GM18508 (cell line): Measurements from ENCODE around the gene SPRN.
A peak's percentile ranks its signal among the peaks of the same experiment; 100 is the strongest.

ENCODE experiments used
- ATAC-seq: cut with Tn5 transposase; IDR thresholded peaks from one replicate; pipeline ENCODE4 v1.9.1; 2021; ENCODE audit warnings: moderate number of reproducible peaks; ENCODE audit not compliant: insufficient read depth, unreplicated experiment

SPRN gene

DNA sequence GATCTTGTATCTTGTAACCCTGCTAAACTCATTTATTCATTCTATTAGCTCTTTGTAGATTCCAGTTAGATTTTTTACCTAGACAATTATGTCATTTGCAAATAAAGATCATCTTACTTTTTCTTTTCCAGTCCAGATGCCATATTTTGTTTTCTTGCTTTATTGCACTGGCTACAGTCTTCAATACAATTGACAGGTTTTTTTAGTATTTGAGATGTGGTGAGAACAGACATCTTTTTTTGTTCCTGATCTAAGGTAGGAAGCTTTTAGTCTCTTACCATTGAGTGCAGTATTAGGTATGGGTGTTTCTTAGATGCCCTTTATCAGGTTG is 12.1 kb downstream of the SPRN start:
- no peak for ATAC-seq

- ATAC-seq, result no peak
Measured at GRCh38 chr10:133411523-133412380, 12.7 kb downstream of the SPRN start.

DNA sequence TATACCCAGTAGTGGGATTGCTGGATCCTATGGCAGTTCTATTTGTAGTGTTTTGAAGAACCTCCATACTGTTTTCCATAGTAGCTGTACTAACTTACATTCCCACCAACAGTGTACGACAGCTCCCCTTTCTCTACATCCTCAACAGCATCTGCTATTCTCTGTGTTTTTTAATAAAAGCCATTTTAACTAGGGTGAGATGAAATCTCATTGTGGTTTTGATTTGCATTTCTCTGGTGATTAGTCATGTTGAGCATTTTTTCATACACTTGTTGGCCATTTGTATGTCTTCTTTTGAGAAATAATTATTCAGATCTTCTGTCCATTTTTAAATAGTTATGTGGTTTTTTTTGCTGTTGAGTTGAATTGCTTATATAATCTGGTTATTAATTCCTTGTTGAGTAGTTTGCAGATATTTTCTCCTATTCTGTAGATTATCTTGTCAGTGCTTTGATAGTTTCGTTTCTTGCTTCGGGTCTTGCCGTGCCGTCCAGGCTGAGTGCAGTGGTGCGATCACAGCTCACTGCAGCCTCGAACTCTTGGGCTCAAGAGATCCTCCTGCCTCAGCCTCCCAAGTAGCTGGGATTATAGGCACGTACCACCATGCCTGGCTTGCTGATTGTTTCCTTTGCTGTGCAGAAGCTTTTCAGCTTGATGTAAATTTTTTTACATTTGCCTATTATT is 18.4 kb downstream of the SPRN start:
- no peak for ATAC-seq

DNA sequence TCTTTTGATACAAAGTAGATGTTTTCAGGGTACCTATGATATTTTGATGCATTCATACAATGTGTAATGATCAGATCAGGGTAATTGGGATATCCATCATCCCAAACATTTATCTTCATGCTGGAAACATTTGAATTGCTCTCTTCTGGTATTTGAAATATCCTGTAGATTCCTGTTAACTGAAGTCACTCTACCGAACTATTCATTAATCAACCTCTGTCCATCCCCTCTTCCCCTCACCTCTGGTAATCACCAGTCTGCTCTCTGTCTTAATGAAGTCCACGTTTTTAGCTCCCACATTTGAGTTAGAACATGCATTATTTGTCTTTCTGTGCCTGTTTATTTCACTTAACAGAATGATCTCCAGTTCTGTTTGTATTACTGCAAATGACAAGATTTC is 19.2 kb downstream of the SPRN start:
- ATAC-seq, result no peak

- ATAC-seq, result no peak
Measured at GRCh38 chr10:133403784-133404183, 20.6 kb downstream of the SPRN start.

GRCh38 chr10:133403359-133403758 is 21.1 kb downstream of the SPRN start:
- ATAC-seq, result no peak

GRCh38 chr10:133401981-133402725 is 22.3 kb downstream of the SPRN start:
- no peak for ATAC-seq

- ATAC-seq, result peak; percentile 14
Measured at GRCh38 chr10:133401500-133401899, 22.9 kb downstream of the SPRN start.

DNA sequence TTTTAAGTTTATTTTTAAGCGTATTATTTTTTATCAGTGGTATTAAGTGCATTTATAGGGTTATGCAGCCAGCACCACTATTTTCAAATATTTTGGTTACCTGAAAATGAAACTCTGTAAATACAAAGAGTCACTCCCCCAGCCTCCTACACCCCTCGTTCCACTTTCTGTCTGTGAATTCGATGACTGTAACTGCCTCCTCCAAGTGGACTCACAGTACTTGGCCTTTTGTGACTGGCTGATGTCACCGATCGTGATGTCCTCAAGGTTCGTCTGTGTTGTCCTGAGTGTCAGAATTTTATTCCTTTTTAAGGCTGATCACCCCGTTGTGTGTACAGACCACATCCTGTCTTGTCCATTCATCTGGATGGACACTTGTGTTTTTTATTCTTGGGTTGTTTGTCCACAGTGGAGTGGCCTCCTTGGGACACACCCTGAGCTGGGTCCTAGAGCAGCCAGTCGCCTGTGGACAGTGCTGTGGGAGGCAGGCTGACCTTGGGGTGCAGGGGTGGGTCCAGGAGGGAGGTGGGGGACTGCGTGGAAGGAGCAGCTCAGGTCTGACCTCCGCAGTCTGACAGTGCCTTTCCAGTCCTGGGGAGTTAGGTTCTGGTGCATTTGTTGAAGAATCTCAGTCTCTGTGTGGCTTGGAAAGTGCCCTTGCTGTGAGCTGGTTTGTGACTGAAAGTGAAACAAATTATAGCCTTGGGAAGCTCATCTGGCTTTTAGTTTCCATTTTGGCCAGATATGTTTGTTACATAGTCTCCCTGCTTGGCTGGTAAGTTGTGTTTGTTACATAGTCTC is 23.6 kb downstream of the SPRN start:
- peak; percentile 67 for ATAC-seq

DNA sequence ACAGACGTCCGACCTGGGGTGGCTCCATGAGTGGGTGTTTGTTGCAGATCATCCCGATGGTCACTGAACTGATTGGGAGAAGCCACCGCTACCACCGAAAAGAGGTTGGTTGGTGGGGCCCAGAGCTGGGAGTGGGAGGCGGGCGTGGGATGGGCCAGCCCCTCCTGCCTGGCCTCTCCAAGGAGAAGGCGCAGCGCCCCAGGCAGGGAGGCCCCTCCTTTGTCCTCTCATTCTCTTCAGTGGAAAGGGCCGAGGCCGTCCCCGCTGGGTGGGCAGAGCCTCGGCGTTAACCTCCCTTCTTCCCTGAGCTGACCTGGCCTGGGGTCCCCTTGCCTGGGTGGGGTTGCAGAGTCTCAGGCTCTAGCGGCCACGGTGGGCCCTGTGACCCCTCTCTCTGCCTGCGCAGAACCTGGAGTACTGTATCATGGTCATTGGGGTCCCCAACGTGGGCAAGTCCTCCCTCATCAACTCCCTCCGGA is 25.3 kb downstream of the SPRN start:
- no peak for ATAC-seq

GRCh38 chr10:133397938-133398337 is 26.5 kb downstream of the SPRN start:
- ATAC-seq, result no peak

DNA sequence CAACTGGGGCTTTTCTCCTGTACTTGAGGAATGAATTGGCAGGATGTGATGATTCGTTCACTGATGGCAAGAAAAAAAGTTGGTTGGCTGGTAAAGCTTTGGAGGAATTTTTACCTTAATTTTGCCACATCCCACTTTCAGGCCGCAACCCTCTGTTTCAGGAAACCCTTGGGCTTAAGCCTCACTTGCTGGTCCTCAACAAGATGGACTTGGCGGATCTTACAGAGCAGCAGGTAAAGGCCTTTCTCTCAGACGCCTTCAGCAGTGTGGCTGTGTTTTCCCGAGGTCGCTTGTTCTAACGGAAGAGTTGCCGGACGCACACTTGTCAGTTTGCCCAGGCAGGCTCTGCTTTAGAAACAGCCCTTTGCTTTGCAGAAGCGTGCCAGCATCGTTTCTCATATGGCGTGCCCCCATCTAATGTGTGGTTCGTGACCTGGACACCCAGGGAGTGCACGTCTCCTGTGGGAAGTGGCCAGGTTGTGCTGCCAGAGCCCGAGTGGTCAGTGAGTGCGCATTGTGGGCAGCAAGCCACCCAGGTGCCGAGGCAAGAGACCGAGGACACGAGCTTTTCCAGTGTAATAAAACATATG is 28.3 kb downstream of the SPRN start:
- ATAC-seq, result no peak

DNA sequence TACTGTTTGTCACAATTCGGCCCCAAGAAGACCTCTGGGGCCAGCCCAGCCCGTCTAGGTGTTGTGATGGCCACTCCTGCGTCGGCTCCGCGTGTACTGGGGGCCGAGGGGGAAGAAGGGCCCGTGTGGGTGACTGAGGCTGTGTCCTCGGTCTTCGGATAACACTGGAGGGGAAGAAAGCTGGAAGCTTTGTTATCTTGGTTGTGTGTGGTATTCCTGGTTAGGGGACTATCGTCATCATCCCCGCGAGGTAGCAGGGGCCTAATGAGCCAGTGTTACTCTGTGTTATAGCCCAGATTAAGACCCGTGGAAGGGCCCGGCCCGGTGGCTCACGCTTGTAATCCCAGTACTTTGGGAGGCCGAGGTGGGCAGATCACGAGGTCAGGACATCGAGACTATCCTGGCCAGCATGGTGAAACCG is 29.6 kb downstream of the SPRN start:
- ATAC-seq, result no peak

DNA sequence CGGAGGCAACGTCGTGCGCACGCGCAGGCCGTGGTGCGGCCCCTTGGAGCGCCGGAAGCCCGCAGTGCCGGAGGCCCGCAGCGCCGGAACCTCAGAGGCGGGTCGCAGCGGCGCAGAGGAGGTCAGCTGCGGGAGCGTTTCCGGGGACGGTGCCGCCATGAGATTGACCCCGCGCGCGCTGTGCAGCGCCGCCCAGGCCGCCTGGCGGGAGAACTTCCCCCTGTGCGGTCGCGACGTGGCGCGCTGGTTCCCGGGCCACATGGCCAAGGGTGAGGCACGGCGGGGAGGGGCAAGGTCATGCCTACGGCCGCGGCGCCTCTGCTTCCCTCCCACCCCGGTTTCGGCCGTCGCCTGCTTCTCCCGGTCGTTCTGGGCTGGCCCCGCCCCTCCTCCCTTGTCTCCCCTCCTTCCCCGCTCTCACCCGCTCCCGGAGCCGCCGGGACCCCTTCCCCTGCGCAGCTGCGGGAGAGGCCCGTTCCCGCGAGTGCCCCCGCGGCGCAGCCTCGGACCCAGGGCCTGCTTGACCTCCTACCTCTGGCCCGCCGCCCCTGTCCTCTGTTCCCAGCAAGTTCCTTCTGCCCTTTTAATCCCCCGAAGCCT is 30.3 kb downstream of the SPRN start, which contains the start of gene MTG1:
Gene MTG1, plus strand, starts transcription at position 94 of the 600 bp plus-strand sequence. Its CDS starts 64 bp downstream, at position 158.
- ATAC-seq, result peak; percentile 38

DNA sequence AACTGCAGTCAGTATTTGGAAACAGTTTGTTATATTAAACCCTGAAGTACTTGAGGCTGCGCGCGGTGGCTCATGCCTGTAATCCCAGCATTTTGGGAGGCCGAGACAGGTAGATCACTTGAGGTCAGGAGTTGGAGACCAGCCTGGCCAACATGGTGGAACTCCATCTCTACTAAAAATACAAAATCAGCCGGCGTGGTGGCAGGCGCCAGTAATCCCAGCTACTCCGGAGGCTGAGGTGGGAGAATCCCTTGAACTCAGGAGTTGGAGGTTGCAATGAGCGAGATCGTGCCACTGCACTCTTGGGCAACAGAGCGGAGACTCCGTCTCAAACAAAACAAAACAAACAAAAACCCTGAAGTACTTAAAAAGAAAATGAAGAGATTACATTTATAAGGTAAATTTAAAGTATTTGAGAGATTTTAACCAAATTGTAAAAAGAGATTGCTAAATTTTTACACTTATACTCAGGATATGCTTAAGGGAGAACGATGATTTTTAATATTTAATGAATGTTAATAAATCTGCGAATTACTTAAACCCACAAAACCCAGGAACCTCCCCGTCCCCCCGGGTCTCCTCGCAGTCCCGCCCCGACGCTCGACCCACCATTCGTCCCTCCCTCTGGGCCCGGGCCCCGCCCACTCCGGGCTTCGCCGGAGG is 30.9 kb downstream of the SPRN start:
- ATAC-seq, result no peak

- no peak for ATAC-seq
Measured at GRCh38 chr10:133391761-133392518, 32.5 kb downstream of the SPRN start.

DNA sequence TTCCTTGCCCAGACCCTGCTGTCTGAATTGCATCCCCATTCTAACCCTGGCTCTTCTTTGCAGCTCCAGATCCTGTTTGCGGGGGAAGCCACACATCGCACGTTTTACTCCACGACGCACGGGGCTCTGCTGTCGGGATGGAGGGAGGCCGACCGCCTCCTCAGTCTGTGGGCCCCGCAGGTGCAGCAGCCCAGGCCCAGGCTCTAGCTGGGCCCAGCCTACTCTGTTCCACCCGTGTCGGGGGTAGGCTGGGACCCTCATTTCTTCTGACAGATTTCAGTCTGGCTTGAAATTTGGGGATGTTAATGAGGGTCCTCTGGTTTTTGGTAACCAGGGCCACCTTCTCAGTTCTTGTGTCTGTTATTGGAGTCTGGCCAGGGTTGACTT is 33.2 kb downstream of the SPRN start:
- ATAC-seq, result no peak

GRCh38 chr10:133390597-133391248 is 33.7 kb downstream of the SPRN start:
- ATAC-seq, result no peak
